ENCODE results near the gene MORC1. TPM values are rescaled to one million over a fixed set of nuclear protein-coding genes. Genes with fewer than 3 reads are reported as not detected.

MORC1 gene
- total RNA-seq, 1 donor from 2014 or later: under 0.01 TPM

DNA sequence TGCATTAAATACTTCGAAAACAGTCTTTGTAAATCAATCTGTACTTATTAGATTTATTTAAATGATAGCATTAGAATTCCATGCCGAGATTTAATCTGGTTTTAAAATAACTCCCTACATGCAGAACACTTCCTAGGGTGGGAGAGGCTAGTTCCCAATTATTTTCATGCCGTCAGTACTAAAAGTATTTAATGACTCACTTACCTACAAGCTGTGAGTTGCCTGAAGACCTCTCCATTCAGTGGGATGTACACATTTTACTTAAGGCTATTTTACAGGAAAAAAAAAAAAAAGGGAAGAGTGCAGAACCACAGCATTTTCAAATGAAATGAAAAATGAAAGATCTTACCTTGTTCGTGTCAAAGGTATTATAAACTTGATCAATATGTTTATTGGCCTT, 164.7 kb downstream of the MORC1 start:
- no peak for DNase-seq (ENCODE audit: low spot score in 2 of 2)

DNA sequence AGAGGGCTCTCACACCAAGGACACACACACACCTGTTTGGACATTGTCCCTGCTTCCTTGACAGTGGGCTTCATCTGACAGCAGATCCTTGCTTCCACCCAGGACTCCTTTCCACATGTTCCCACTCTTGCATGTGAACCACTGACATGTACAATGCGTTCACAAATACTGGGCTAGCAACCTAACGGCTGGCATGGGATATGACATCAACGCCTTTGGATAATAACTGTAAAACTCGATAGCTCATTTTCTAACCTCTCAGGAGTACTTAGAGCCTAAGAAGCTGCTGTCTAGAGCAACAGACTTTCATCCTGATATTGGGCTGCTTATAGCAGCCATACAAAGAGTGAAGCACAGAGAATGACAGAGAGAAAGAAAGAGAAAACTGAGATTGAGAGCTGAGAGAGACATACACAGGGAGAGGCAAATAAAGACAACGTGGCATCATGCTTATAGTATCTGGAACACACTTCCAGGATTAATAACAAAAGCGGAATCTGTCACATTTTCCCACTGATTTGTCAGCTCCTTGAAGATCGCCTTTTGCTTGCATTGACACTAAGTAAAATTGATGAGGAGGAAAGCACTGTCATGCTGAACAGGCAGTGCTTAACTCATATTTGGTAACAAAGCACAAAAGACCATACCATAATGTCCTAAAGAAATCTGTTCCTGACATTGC, 166.0 kb downstream of the MORC1 start:
- FAIRE-seq (no peak), DNase-seq (ENCODE audit: low spot score in 2 of 2) (no peak)

More for the DNA sequence above, 164.7 kb downstream of the MORC1 start:
- FAIRE-seq: no peak

DNA sequence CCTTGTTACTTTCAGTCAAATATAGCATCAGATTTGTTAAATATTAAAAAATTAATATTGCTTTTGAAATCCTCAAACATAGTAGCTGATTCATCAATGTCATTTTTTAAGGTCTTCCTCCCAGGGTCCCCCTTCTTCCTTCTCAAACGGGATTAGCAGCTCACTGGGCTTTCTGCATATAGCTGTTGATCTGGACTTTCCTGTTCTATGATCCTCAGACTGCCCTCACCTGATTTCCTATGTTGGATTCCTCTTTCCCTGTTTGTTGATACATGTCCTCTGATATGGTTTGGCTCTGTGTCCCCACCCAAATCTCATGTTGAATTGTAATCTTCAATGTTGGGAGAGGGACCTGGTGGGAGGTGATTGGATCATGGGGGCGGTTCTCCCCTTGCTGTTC, 170.1 kb downstream of the MORC1 start:
- no peak for DNase-seq (ENCODE audit: low spot score in 2 of 2)
- no peak for FAIRE-seq

DNA sequence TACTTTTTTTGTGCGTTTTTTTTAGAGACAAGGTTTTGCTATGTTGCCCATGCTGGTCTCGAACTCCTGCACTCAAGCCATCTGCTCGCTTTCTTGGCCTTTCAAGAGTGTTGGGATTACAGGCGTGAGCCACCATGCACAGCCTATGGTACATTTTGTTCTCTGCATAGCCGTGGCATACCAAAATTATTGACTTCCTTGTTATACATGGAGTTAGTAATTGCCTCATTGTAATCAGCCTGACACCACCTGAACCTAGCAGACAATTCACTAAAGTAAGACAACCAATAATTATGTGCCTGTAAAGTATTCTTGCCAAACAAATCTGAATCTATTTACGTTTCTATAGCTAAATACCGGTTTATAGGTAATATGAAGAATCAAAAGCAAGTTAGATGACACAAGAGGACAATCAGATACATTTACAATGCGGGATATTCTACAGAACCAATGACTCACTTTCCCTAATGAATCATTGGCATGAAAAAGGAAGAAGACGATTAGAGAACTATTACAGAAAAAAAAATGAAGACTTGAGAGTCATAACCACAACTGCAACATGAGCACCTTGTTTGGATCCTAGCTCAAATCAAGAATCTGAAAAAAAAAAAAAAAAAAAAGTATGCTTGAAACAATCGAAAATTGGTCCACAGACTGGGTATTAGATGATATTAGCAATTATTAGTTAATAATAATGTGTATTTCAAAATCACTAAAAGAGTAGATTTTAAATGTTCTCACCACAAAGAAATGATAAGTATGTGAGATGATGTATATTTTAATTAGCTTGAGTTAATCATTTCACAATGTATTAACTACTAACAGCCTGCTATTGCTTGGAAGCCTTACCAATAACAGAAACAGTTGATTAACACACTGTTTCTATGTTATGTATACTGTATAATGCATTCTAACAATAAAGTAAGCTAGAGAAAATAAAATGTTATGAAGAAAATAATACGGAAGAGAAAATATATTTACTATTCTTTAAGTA, 171.3 kb downstream of the MORC1 start:
- DNase-seq (ENCODE audit: low spot score in 2 of 2): no peak

DNA sequence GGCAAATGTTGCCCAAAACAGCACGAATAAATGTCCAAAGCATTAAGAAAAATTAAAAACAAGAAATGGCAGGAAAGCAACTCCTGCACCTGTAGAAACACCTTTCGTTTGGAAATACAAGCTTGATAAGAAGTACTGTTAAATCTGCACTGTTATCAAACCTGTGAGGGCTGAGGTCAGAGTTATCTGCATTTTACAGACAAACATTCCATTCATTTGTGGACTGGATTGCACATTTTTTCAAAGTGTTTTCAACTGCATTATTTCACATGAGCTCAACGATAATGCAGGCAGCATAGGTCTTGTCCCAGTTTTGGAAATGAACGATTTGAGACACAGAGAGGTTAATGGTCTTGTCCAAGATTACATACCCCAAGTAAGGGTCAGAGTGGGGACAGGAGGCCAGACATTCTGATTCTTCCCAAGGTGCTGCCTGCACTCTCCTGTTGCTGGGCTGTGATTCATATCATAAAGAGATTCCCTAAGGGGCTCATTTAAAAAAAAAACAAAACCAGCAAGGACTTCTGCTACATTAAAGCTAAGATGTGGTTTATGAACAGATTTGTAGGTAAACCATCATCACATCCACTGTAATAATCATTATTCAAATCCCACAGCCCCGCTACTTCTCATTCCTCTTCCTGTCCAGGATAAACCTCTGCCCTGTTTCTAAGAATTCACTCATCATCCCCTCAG, 177.2 kb downstream of the MORC1 start:
- DNase-seq (ENCODE audit: low spot score in 2 of 2): no peak
- FAIRE-seq: no peak

More for the DNA sequence above, 171.3 kb downstream of the MORC1 start:
- no peak for FAIRE-seq

DNA sequence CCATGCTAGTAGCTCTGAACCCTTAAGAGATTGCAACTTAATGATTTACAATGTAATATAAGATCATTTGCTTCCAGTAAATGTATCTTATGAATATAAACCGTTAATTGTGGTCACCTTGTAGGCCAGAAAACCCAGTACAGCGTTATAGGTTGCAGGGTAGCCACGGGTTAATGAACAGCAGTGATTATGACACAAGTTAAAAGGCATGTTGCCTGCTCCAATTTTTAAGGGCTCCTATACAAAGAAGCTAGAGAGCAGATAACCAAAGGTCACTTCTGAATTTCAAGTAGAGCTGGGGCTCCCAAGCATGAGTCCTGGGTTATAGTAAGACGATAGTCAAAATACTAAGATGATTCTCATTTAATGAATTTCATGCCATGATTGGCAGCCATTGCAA, 177.8 kb downstream of the MORC1 start:
- DNase-seq (ENCODE audit: low spot score in 2 of 2) (no peak), FAIRE-seq (no peak)

DNA sequence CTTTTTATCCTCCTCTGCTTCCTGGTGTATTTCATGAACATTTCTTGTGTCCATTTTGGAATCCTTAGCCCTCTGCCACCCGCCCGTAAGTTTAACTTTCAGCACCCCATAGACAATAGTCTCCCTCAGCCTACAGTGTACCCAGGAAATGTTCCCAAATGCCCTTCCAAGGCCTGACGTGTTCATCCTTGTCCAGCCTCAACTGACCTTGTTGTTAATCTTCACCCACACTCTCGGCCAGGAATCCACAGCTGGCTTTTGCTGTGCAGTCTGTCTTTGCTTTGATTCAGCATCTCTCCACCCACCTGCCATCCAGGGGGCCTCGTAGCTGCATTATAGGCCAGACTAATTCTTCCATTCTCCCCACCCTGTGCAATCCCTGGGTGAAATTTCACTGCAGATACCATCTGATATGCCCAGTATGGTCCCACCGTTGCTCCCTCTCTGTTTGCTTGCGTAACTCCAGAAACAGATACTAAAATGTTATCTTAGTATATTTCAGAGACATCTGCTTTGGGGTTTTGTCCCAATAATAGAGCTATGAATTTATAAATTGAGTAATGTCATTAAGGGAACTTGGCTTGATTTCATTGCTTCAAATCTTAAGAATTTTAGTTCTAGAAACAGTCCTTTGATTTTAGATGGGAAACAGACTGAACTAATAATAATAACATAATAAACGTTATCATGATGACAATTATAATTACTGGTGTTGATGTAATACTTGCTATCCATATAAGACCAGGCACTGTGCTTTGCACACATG, 180.8 kb downstream of the MORC1 start:
- no peak for FAIRE-seq

DNA sequence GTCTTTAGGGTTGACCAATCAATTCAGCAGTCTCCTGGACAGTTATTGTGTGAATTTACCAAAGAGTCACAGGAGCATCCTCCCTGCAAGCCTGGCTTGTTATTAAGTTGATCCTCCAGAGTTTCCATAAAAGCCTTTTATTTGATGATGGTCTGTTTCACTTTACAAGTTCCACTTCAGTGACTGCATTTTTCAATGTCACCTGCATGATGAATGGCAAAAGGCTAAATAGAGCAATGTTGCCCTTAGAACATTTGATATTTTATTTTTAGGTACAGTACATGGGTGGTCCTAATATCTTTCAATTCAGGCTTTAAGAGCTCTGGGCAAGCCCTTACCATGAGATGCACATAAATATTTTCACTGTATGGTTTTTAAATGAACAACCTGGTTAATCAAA, 186.9 kb downstream of the MORC1 start:
- FAIRE-seq: no peak

More for the DNA sequence above, 180.8 kb downstream of the MORC1 start:
- no peak for DNase-seq (ENCODE audit: low spot score in 2 of 2)

DNA sequence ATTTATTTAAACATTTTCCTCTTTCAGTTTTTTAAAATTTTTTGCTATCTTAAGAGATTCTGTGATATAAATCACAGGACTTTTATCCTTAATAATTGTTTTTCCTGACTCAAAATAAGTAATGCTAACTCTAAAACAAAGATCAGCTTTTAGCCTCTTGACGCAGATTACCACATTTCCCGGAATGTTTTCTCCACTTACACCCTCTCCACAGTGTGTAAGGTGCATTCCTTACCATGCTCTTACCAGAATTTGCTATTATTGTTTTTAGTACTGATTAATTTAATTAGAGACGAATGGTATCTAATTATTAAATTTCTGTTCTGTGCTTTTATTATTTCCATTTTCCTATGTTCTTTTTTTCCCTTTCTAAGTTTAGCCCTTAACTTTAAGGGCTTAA, 199.1 kb downstream of the MORC1 start:
- no peak for FAIRE-seq

More for the DNA sequence above, 186.9 kb downstream of the MORC1 start:
- no peak for DNase-seq (ENCODE audit: low spot score in 2 of 2)

DNA sequence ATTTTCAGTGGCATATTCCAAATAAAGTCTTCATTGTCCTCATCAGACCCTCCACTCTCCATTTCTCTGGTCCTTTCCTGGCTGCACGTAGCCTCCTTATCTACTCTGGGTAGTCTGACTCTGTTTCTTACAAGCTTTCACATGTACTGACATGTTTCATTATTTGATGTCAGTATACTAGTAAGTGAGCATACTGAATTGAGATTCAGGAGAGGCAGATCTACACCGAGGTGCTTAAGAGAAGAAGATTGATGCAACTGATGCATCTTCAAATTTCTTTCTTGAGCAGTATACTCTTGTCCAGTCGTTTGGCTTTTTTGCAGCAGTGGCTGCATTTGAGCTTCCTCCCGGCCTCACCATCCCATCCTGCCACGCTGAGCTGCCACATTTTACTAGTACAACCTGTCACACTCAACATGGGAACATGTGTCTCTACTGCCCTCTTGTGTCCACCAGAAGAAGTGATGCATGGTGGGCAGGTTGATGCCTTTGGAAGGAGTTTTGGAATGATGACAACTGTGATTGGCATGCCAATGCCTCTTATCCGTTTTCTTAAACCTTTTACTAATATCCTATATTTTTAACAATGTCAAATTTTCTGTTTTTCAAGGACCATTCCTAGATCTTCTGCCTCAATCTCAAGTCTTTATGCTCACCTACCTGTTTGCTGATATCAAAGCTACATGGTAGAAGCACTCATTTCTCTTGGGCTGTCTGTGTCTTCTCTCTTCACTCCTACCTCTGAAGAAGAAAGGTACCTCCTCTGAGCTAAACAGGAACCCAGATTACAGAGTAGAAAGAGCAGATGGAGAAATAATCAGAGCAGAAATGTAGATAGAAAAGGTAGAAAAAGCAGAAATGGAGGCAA, 202.9 kb downstream of the MORC1 start:
- FAIRE-seq (no peak), DNase-seq (ENCODE audit: low spot score in 2 of 2) (peak in 1 of 2 donors; percentile 39)

More for the DNA sequence above, 199.1 kb downstream of the MORC1 start:
- DNase-seq (ENCODE audit: low spot score in 2 of 2): no peak

DNA sequence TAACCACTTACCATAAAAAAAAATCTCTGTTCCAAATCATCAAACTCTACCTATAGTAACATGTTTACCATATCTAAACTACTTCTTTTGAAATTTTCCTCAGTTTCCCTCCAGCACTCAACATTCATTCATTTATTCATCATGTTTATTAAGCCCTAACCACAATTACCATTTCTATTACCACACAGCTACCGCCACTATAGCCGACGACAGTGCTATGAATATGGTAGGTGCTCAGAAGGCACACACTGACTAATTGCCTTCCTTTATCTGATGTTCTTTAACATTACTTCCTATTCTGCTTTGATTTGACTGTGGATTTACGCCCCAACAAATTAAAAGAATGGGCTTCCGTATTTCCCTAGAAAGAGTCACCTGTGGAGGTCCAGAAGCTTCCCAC, 208.1 kb downstream of the MORC1 start:
- no peak for FAIRE-seq
- DNase-seq (ENCODE audit: low spot score in 2 of 2): no peak

Small RNA genes lying within 50 kb of the gene (small RNA-seq; reads per million reads assigned to genes)
- gene RF00012: not detected

Other genes with a start within 250 kb of the MORC1 start
- not detected for gene GUCA1C, start 164.3 kb downstream of the MORC1 start, total RNA-seq
- not detected for gene C3orf85, start 18.6 kb upstream of the MORC1 start, total RNA-seq
- not detected for gene DPPA2, start 198.4 kb upstream of the MORC1 start, total RNA-seq
- gene DPPA4, start 219.4 kb upstream of the MORC1 start, total RNA-seq: 1.6 TPM